Fibroblast of villous mesenchyme (primary cell): Measurements from ENCODE around the gene AUTS2. TPM values are rescaled to one million over a fixed set of nuclear protein-coding genes. Genes with fewer than 3 reads are reported as not detected.

ENCODE experiments used
- DNase-seq: peaks from one replicate; pipeline ENCODE4 v3.0.0-alpha.2; 2010; ENCODE audit warnings: low read depth
- H3K4me3 ChIP-seq: 2 replicates; pipeline ENCODE4 v1.5.1; 2011; ENCODE audit warnings: low read depth, mild to moderate bottlenecking, low read length
- total RNA-seq: library from RNA; depleted of rRNA; stranded (reverse); fragments of >200 nt; gene quantifications from 2 replicates; pipeline ENCODE4 v1.2.3, GENCODE V29; 2012
- TF ChIP-seq, protein P1 (sequence below): IDR thresholded peaks from 2 replicates; pipeline ENCODE4 v1.5.1; 2012; ENCODE audit warnings: low read depth, mild to moderate bottlenecking, low read length; ENCODE audit not compliant: insufficient read depth

Gene AUTS2
- total RNA-seq, 1 donor = 3.9 TPM

DNA sequence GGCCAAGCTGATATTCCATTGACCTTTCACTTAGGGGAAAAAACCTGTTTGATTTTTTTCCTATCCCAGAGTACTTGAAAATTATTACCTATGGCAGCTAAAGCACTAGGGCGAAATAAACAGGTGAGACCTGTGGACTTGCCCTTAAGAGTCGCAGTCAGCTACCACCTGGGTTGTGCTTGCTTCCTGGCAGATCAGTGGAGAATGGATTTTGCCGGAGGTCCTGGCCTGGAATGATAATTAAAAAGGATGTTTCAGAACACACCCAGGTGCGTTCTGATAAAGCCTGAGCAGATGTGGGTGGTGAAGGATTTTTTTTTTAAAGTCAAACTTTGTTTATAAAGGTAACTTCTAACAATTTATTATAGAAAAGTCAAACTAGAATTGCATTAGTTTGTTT is 59.1 kb downstream of the AUTS2 start:
- TF ChIP-seq, protein P1, sequence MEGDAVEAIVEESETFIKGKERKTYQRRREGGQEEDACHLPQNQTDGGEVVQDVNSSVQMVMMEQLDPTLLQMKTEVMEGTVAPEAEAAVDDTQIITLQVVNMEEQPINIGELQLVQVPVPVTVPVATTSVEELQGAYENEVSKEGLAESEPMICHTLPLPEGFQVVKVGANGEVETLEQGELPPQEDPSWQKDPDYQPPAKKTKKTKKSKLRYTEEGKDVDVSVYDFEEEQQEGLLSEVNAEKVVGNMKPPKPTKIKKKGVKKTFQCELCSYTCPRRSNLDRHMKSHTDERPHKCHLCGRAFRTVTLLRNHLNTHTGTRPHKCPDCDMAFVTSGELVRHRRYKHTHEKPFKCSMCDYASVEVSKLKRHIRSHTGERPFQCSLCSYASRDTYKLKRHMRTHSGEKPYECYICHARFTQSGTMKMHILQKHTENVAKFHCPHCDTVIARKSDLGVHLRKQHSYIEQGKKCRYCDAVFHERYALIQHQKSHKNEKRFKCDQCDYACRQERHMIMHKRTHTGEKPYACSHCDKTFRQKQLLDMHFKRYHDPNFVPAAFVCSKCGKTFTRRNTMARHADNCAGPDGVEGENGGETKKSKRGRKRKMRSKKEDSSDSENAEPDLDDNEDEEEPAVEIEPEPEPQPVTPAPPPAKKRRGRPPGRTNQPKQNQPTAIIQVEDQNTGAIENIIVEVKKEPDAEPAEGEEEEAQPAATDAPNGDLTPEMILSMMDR = no peak
- DNase-seq = no peak
- no peak overlapping the region for H3K4me3 ChIP-seq

DNA sequence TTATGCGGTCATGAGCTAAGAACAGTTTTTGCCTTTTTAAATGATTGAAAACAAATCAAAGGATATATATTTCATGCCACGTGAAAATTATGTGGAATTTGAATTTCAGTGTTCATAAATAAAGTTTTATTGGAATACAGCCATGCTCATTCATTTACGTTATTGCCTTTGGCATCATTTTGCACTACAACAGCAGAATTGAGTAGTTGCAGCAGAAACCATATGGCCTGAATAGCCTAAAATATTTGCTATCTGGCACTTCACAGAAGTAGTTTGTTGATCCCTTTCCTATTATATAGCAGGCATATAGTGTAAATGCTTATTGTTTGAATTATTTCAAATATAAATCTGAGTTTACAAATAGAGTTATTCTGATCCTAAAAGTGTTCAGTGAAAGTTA is 59.7 kb downstream of the AUTS2 start:
- H3K4me3 ChIP-seq = no peak overlapping the region
- no peak for DNase-seq
- TF ChIP-seq, protein P1 = no peak

DNA sequence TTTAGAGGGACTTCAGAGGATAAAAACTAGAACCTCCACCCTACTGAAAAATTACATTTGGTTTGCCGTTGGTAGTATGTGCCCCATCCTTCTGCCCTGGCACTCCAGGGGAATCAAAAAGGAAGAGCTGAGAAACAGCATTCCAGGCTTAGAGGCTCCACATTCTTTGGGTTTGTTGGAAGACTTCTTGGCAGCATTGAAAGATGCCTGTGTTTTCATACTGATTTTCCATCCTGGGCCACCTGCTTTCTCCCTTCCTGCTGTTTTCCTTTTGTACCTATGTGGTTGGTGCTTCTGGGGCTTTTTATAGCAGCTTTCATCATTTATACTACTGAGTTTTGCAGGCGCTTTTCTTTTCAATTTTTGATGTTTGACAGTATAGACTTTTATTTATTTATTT is 61.7 kb downstream of the AUTS2 start:
- no peak overlapping the region for H3K4me3 ChIP-seq
- no peak for DNase-seq
- TF ChIP-seq, protein P1 = no peak

DNA sequence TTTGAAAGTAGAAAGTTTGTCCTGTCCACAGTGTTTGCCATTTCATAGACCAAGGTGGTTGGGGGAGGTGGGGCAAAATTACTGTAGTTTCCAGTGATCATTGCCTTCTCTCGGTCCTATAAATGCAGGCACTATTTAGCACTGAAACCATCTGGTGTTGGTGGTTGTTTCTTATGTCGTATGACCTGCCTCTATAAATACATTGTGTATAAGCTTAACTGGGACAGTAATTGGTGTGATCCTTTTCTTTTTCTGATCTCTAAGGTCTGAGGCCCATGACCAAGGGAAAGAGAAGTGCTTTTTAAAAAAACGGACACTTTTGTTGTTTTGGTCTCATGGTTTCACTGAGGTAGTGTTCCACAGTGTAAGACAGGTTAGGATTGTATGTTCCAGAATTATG is 63.1 kb downstream of the AUTS2 start:
- no peak overlapping the region for H3K4me3 ChIP-seq
- TF ChIP-seq, protein P1 = no peak
- DNase-seq = no peak

DNA sequence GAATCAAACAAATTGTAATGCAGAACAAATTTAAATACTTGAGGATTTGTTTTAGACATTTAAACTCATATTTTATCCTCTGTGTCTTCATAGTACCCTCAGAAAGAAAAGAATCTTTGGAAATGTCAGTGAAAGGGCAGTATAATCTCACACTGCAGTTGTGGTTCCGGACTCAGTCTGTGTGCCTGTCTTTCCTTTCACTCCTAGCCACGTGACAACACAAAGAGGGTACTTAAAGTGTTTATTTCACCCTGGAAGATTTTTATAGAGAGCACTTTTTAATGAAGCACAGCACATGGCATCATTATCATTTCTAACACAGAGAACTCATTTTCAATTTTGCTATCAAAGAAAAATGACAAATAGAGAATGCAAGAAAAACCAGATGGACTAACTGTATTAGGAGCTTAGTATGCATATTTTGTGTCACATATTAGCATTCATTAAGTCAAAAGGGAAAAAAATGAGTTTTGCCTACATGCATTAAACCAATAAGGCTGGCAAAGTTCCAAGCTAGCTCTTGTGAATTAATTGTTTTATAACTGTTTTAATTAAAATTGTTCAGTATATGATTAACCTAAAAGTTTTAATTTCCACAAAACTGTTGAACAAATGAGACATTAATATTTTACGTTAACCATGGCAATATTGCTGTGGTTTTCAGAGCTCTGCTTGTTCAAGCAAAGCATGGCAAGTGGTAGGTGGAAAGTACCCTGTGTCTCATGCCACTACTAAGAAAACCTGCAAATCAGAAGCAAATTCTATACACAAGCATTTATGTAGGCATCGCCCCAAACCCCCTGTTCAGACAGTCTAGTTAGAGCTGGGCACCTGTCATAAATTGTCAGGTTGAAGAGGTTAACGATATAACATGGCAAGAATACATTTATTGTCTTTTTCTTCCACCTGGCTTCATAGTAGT is 65.9 kb downstream of the AUTS2 start:
- H3K4me3 ChIP-seq = no peak overlapping the region
- DNase-seq = no peak
- TF ChIP-seq, protein P1 = no peak

DNA sequence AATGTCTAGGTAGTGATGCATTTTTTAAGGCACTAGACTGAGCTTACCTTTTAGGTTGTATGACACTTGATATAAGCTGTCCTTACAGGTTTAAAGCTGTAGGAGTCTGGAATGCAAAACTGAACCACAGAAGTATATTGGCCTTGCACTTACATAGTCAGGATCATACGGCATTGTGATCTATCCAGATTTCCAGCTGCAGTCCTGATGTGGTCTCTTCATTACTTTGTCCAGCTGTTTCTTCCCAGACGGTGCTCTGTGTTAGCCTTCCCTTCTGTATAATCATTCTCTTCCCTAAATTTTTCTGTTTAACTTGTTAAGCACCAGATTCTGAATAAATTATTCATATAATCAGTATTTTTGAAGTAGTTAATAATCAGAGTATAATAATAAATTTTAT is 67.1 kb downstream of the AUTS2 start:
- TF ChIP-seq, protein P1 = no peak
- H3K4me3 ChIP-seq = no peak overlapping the region
- DNase-seq = no peak
